ENCODE data around the gene AZIN2.
A peak's percentile ranks its signal among the peaks of the same experiment; 100 is the strongest.

The AZIN2 gene

GRCh38 chr1:33141781-33142180, 60.8 kb downstream of the AZIN2 start:
- Mint-ChIP-seq H3K36me3 (ENCODE audit: low read depth) (peaks cover 16% of the 10 kb centered on the region), H3K27me3 (no peaks in the 10 kb centered on the region), H3K9me3 (no peaks in the 10 kb centered on the region), H3K27ac (no peak overlapping the region), H3K4me1 (ENCODE audit: low read depth) (peaks cover 8% of the 10 kb centered on the region), H3K4me3 (no peak overlapping the region)
- DNase-seq = no peak

GRCh38 chr1:33142483-33143064, 61.6 kb downstream of the AZIN2 start:
- Mint-ChIP-seq H3K9me3 (no peaks in the 10 kb centered on the region), H3K27me3 (no peaks in the 10 kb centered on the region), H3K36me3 (ENCODE audit: low read depth) (peaks cover 20% of the 10 kb centered on the region), H3K27ac (no peak overlapping the region), H3K4me3 (no peak overlapping the region), H3K4me1 (ENCODE audit: low read depth) (peaks cover 8% of the 10 kb centered on the region)
- DNase-seq = no peak

GRCh38 chr1:33143176-33143575, 62.2 kb downstream of the AZIN2 start:
- no peak for DNase-seq
- no peaks in the 10 kb centered on the region for H3K27me3 Mint-ChIP-seq
- peaks cover 8% of the 10 kb centered on the region for H3K4me1 Mint-ChIP-seq (ENCODE audit: low read depth)
- peaks cover 22% of the 10 kb centered on the region for H3K36me3 Mint-ChIP-seq (ENCODE audit: low read depth)
- no peak overlapping the region for H3K27ac Mint-ChIP-seq
- H3K4me3 Mint-ChIP-seq = no peak overlapping the region
- H3K9me3 Mint-ChIP-seq = no peaks in the 10 kb centered on the region

GRCh38 chr1:33143698-33144097, 62.7 kb downstream of the AZIN2 start:
- Mint-ChIP-seq H3K27ac (no peak overlapping the region), H3K9me3 (no peaks in the 10 kb centered on the region), H3K27me3 (no peaks in the 10 kb centered on the region), H3K4me3 (no peak overlapping the region), H3K36me3 (ENCODE audit: low read depth) (peaks cover 22% of the 10 kb centered on the region), H3K4me1 (ENCODE audit: low read depth) (peaks cover 8% of the 10 kb centered on the region)
- no peak for DNase-seq

- H3K4me3 Mint-ChIP-seq = no peak overlapping the region
- peaks cover 24% of the 10 kb centered on the region for H3K36me3 Mint-ChIP-seq (ENCODE audit: low read depth)
- no peak overlapping the region for H3K27ac Mint-ChIP-seq
- no peak for DNase-seq
- no peaks in the 10 kb centered on the region for H3K27me3 Mint-ChIP-seq
- H3K9me3 Mint-ChIP-seq = no peaks in the 10 kb centered on the region
- peaks cover 4% of the 10 kb centered on the region for H3K4me1 Mint-ChIP-seq (ENCODE audit: low read depth)
Measured at GRCh38 chr1:33146003-33146402, 65.0 kb downstream of the AZIN2 start.

- no peak overlapping the region for H3K27ac Mint-ChIP-seq
- no peak for DNase-seq
- H3K4me3 Mint-ChIP-seq = no peak overlapping the region
- H3K27me3 Mint-ChIP-seq = no peaks in the 10 kb centered on the region
- no peaks in the 10 kb centered on the region for H3K9me3 Mint-ChIP-seq
- H3K4me1 Mint-ChIP-seq (ENCODE audit: low read depth) = no peaks in the 10 kb centered on the region
- H3K36me3 Mint-ChIP-seq (ENCODE audit: low read depth) = peaks cover 24% of the 10 kb centered on the region
Measured at GRCh38 chr1:33147275-33147996, 66.5 kb downstream of the AZIN2 start.

GRCh38 chr1:33147997-33148314, 67.0 kb downstream of the AZIN2 start:
- no peak overlapping the region for H3K4me3 Mint-ChIP-seq
- no peak for DNase-seq
- H3K36me3 Mint-ChIP-seq (ENCODE audit: low read depth) = peaks cover 27% of the 10 kb centered on the region
- H3K9me3 Mint-ChIP-seq = no peaks in the 10 kb centered on the region
- H3K27me3 Mint-ChIP-seq = no peaks in the 10 kb centered on the region
- no peaks in the 10 kb centered on the region for H3K4me1 Mint-ChIP-seq (ENCODE audit: low read depth)
- H3K27ac Mint-ChIP-seq = no peak overlapping the region

- Mint-ChIP-seq H3K27ac (no peak overlapping the region), H3K4me3 (no peak overlapping the region), H3K9me3 (no peaks in the 10 kb centered on the region), H3K36me3 (ENCODE audit: low read depth) (peaks cover 25% of the 10 kb centered on the region), H3K27me3 (no peaks in the 10 kb centered on the region), H3K4me1 (ENCODE audit: low read depth) (peaks cover 4% of the 10 kb centered on the region)
- no peak for DNase-seq
Measured at GRCh38 chr1:33148615-33149014, 67.7 kb downstream of the AZIN2 start.

GRCh38 chr1:33149453-33150190, 68.7 kb downstream of the AZIN2 start:
- no peak overlapping the region for H3K4me3 Mint-ChIP-seq
- no peaks in the 10 kb centered on the region for H3K9me3 Mint-ChIP-seq
- no peak for DNase-seq
- peaks cover 27% of the 10 kb centered on the region for H3K36me3 Mint-ChIP-seq (ENCODE audit: low read depth)
- H3K4me1 Mint-ChIP-seq (ENCODE audit: low read depth) = peaks cover 8% of the 10 kb centered on the region
- H3K27me3 Mint-ChIP-seq = no peaks in the 10 kb centered on the region
- H3K27ac Mint-ChIP-seq = no peak overlapping the region

- no peak for DNase-seq
- no peak overlapping the region for H3K4me3 Mint-ChIP-seq
- H3K27me3 Mint-ChIP-seq = no peaks in the 10 kb centered on the region
- peaks cover 25% of the 10 kb centered on the region for H3K36me3 Mint-ChIP-seq (ENCODE audit: low read depth)
- peaks cover 8% of the 10 kb centered on the region for H3K4me1 Mint-ChIP-seq (ENCODE audit: low read depth)
- H3K27ac Mint-ChIP-seq = no peak overlapping the region
- H3K9me3 Mint-ChIP-seq = no peaks in the 10 kb centered on the region
Measured at GRCh38 chr1:33150522-33150921, 69.6 kb downstream of the AZIN2 start.

GRCh38 chr1:33151116-33151515, 70.2 kb downstream of the AZIN2 start:
- Mint-ChIP-seq H3K4me3 (no peak overlapping the region), H3K4me1 (ENCODE audit: low read depth) (peaks cover 8% of the 10 kb centered on the region), H3K27me3 (no peaks in the 10 kb centered on the region), H3K36me3 (ENCODE audit: low read depth) (peaks cover 25% of the 10 kb centered on the region), H3K9me3 (no peaks in the 10 kb centered on the region), H3K27ac (no peak overlapping the region)
- DNase-seq = no peak

- peaks cover 22% of the 10 kb centered on the region for H3K36me3 Mint-ChIP-seq (ENCODE audit: low read depth)
- no peaks in the 10 kb centered on the region for H3K27me3 Mint-ChIP-seq
- H3K9me3 Mint-ChIP-seq = no peaks in the 10 kb centered on the region
- H3K4me1 Mint-ChIP-seq (ENCODE audit: low read depth) = peaks cover 8% of the 10 kb centered on the region
- no peak for DNase-seq
- no peak overlapping the region for H3K4me3 Mint-ChIP-seq
- H3K27ac Mint-ChIP-seq = peak overlapping the region; percentile 58
Measured at GRCh38 chr1:33152685-33153432, 71.9 kb downstream of the AZIN2 start.

GRCh38 chr1:33153650-33154049, 72.7 kb downstream of the AZIN2 start:
- peaks cover 26% of the 10 kb centered on the region for H3K36me3 Mint-ChIP-seq (ENCODE audit: low read depth)
- H3K9me3 Mint-ChIP-seq = no peaks in the 10 kb centered on the region
- H3K4me3 Mint-ChIP-seq = no peak overlapping the region
- no peaks in the 10 kb centered on the region for H3K27me3 Mint-ChIP-seq
- no peak for DNase-seq
- peaks cover 8% of the 10 kb centered on the region for H3K4me1 Mint-ChIP-seq (ENCODE audit: low read depth)
- peak overlapping the region; percentile 58 for H3K27ac Mint-ChIP-seq

GRCh38 chr1:33155877-33156538, 75.1 kb downstream of the AZIN2 start:
- Mint-ChIP-seq H3K4me1 (ENCODE audit: low read depth) (peaks cover 8% of the 10 kb centered on the region), H3K4me3 (no peak overlapping the region), H3K9me3 (no peaks in the 10 kb centered on the region), H3K36me3 (ENCODE audit: low read depth) (peaks cover 34% of the 10 kb centered on the region), H3K27me3 (no peaks in the 10 kb centered on the region), H3K27ac (peak overlapping the region; percentile 1)
- DNase-seq = no peak

Data from activated T-cell treated with anti-CD3 and anti-CD28 coated beads, Interleukin-2, amount 50 U/mL, for 24 hours (primary cell).